NCI-H2107 treated with DMSO at 0.1 percent for 48 hours (cell line): Measurements from ENCODE around the gene FOXK1.

Source experiments
- DNase-seq: peaks from one replicate; lab custom pipeline; 2025; ENCODE audit not compliant: unreplicated experiment; lab: John Stamatoyannopoulos, UW

Gene FOXK1

GRCh38 chr7:4720225-4720624 lies 38.1 kb downstream of the FOXK1 start:
- DNase-seq: no peak

GRCh38 chr7:4722308-4722707 lies 40.2 kb downstream of the FOXK1 start:
- no peak for DNase-seq

GRCh38 chr7:4722960-4723630 lies 41.0 kb downstream of the FOXK1 start:
- no peak for DNase-seq

- no peak for DNase-seq
Measured at GRCh38 chr7:4724648-4725013, 42.5 kb downstream of the FOXK1 start.

GRCh38 chr7:4725014-4725849 lies 43.1 kb downstream of the FOXK1 start:
- DNase-seq: peak; percentile 29

GRCh38 chr7:4725850-4726450 lies 43.9 kb downstream of the FOXK1 start:
- no peak for DNase-seq

- DNase-seq: no peak
Measured at GRCh38 chr7:4726566-4726965, 44.5 kb downstream of the FOXK1 start.

- DNase-seq: no peak
Measured at GRCh38 chr7:4727914-4728705, 46.0 kb downstream of the FOXK1 start.

- DNase-seq: no peak
Measured at GRCh38 chr7:4729266-4729665, 47.2 kb downstream of the FOXK1 start.

- no peak for DNase-seq
Measured at GRCh38 chr7:4730276-4730675, 48.2 kb downstream of the FOXK1 start.

GRCh38 chr7:4730971-4731370 lies 48.9 kb downstream of the FOXK1 start:
- DNase-seq: no peak

- no peak for DNase-seq
Measured at GRCh38 chr7:4731803-4732202, 49.7 kb downstream of the FOXK1 start.

- no peak for DNase-seq
Measured at GRCh38 chr7:4733936-4734528, 51.9 kb downstream of the FOXK1 start.

- no peak for DNase-seq
Measured at GRCh38 chr7:4734587-4735345, 52.7 kb downstream of the FOXK1 start.

GRCh38 chr7:4737300-4737699 lies 55.2 kb downstream of the FOXK1 start:
- no peak for DNase-seq

GRCh38 chr7:4738711-4739527 lies 56.8 kb downstream of the FOXK1 start:
- DNase-seq: no peak

GRCh38 chr7:4739528-4739992 lies 57.5 kb downstream of the FOXK1 start:
- peak; percentile 47 for DNase-seq

- no peak for DNase-seq
Measured at GRCh38 chr7:4740796-4741195, 58.7 kb downstream of the FOXK1 start.

GRCh38 chr7:4742051-4742573 lies 60.0 kb downstream of the FOXK1 start:
- DNase-seq: no peak
